Neutrophil (primary cell): ENCODE results near the gene SMARCC1.

Source experiments
- H3K27ac ChIP-seq: fragments of 200-600 bp; sonication (generic); 2 replicates; pipeline ENCODE4 v1.5.1; 2016; ENCODE audit warnings: mild to moderate bottlenecking, moderate library complexity
- H3K27me3 ChIP-seq: fragments of 200-600 bp; sonication (generic); 2 replicates; pipeline ENCODE4 v1.6.0; 2016; ENCODE audit warnings: mild to moderate bottlenecking
- H3K36me3 ChIP-seq: fragments of 200-600 bp; sonication (generic); 2 replicates; pipeline ENCODE4 v1.5.1; 2017
- H3K4me1 ChIP-seq, 2 experiments: fragments of 200-600 bp in 1 of 2; sonication (generic) in 1 of 2; 1 replicate in 1 of 2; 2 replicates in 1 of 2; pipeline versions ENCODE4 v1.5.1 to v1.6.1; 2013 to 2016; ENCODE audit warnings: low read depth in 1 of 2, low read length in 1 of 2, mild to moderate bottlenecking in 1 of 2, moderate library complexity in 1 of 2; ENCODE audit not compliant: control insufficient read depth in 1 of 2, insufficient read depth in 1 of 2
- H3K4me3 ChIP-seq, 2 experiments: fragments of 200-600 bp in 1 of 2; sonication (generic) in 1 of 2; 1 replicate in 1 of 2; 2 replicates in 1 of 2; pipeline ENCODE4 v1.5.1; 2013 to 2016; ENCODE audit warnings: low read depth in 1 of 2, low read length in 1 of 2, mild to moderate bottlenecking in 1 of 2, moderate library complexity in 1 of 2
- H3K9me3 ChIP-seq: fragments of 200-600 bp; sonication (generic); 2 replicates; pipeline ENCODE4 v1.5.1; 2016
- TF ChIP-seq, protein P1 (sequence below): fragments of 200-600 bp; sonication (generic); IDR thresholded peaks from 2 replicates; pipeline ENCODE4 v1.5.1; 2016; ENCODE audit warnings: antibody characterized with exemption

Gene SMARCC1

DNA sequence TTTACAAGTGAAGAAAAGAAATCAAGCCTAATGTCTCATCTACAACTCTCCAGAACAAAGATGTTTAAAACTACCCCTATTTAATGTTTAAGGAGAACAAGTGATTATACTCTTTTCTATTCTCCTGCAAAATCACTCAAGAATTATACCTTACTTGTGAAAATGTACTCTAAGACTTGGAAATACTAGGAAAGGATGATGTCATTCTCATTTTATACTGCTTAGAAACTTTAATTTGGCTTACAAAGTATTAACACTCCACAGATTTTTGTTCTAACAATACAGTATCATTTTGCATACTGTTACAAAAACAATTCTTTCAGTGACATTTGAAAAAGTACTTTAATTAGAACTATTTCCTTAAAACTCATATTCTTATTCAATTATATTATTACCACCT, 89.5 kb downstream of the SMARCC1 start:
- H3K4me3 ChIP-seq, result no peak overlapping the region
- no peak overlapping the region for H3K27ac ChIP-seq
- H3K9me3 ChIP-seq, result no peaks in the 10 kb centered on the region
- no peaks in the 10 kb centered on the region for H3K4me1 ChIP-seq
- TF ChIP-seq, protein P1, sequence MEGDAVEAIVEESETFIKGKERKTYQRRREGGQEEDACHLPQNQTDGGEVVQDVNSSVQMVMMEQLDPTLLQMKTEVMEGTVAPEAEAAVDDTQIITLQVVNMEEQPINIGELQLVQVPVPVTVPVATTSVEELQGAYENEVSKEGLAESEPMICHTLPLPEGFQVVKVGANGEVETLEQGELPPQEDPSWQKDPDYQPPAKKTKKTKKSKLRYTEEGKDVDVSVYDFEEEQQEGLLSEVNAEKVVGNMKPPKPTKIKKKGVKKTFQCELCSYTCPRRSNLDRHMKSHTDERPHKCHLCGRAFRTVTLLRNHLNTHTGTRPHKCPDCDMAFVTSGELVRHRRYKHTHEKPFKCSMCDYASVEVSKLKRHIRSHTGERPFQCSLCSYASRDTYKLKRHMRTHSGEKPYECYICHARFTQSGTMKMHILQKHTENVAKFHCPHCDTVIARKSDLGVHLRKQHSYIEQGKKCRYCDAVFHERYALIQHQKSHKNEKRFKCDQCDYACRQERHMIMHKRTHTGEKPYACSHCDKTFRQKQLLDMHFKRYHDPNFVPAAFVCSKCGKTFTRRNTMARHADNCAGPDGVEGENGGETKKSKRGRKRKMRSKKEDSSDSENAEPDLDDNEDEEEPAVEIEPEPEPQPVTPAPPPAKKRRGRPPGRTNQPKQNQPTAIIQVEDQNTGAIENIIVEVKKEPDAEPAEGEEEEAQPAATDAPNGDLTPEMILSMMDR, result no peak
- H3K36me3 ChIP-seq, result peaks cover 78% of the 10 kb centered on the region
- no peaks in the 10 kb centered on the region for H3K27me3 ChIP-seq

DNA sequence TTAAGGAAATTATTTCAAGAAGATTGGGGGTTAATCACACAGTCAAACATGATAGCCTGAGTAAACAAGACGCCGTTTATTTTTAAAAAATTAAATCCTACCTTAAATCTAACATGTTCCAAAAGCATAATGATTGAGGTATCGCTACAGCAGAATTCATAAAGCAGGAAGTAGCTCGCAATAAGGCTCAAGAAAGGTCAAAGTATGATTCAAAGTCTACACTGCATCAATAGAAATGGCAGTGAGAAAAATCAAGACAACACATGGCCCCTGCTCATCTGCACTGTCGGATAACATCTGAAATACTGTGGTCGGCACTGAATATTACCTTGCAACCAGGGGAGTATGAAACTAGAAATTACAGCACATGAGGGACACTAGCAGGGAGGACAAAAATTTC, 93.2 kb downstream of the SMARCC1 start:
- Histone ChIP-seq H3K4me3 (no peak overlapping the region), H3K36me3 (peaks cover 82% of the 10 kb centered on the region)
- TF ChIP-seq, protein P1, result no peak

DNA sequence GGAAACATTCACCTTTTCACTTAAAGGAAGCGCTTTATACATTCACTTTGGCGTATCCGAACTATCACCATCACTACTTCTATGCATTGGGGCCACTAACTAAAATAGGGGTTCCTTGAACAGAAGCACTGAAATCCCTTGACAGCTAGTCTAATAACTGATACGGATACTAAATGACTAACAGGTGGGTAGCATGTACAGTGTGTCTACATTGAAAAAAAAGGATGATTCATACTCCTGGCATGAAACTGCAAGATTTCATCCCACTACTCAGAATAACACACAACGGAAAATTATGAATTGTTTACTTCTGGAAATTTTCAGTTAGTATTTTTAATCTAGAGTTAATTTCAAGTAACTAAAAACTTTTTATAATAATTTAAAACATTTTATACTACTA, 96.7 kb downstream of the SMARCC1 start:
- Histone ChIP-seq H3K36me3 (peaks cover 74% of the 10 kb centered on the region), H3K4me3 (no peak overlapping the region), H3K9me3 (no peaks in the 10 kb centered on the region), H3K27ac (no peak overlapping the region), H3K4me1 (no peaks in the 10 kb centered on the region), H3K27me3 (no peaks in the 10 kb centered on the region)
- TF ChIP-seq, protein P1, result no peak

More for the DNA sequence above, 93.2 kb downstream of the SMARCC1 start:
- no peaks in the 10 kb centered on the region for H3K9me3 ChIP-seq
- no peak overlapping the region for H3K27ac ChIP-seq
- no peaks in the 10 kb centered on the region for H3K4me1 ChIP-seq
- H3K27me3 ChIP-seq, result no peaks in the 10 kb centered on the region

DNA sequence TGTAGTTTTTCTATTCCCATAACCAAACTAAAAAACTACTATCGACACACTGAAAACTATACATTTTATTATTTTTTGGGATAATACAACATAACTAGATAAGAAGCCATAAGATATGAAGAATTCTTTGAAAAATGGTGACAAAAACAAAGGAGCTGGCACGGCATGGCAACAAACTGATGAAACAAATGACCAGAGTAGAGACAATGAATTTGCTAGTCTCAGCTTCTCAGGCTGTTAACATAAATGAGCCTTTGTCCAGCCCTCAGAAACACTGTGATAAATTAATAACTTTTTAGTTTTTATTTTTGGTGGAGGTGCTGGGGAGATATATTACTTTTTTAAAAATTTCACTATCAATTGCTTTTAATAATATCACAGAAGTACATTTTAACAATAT, 100.7 kb downstream of the SMARCC1 start:
- Histone ChIP-seq H3K27ac (no peak overlapping the region), H3K27me3 (no peaks in the 10 kb centered on the region), H3K4me3 (no peak overlapping the region), H3K4me1 (no peaks in the 10 kb centered on the region), H3K36me3 (peaks cover 82% of the 10 kb centered on the region), H3K9me3 (no peaks in the 10 kb centered on the region)
- TF ChIP-seq, protein P1, result no peak

DNA sequence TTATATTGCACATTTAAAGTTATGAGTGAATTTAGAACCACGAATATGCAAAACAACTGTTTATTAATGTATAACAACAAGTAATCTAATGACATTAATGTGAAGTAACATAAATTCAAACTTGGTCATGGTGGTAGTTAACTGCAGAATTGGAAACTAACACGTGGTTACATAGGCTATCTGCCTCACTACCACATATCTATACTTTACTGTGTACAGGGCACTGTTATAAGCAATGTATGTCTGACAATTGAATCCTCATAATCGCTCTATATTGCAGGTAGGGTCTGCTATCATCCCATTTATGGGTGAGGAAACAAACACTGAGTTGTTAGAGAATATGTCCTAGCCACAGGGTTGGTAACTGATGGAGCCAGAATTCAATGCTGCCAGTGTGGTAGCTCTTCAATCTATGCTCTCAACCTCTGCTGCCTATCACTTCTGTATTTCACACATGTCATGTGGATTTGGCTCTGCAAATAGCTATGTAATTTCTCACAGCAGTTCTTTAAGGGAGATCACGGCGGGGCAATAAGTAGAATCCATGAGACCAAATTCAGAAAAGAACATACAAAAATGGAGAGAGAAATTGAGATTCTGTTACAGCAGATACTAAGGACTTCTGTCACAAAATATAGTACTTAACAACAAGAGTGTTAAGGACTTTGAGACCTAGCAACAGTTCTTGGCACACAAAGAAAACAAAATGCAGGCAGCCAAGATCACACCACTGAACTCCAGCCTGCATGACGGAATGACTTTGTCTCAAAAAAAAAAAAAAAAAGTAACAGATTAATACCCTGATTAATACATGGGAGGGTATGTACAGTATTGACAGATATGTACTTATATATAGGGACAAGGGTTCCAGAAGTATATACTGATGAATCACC, 103.0 kb downstream of the SMARCC1 start:
- no peaks in the 10 kb centered on the region for H3K9me3 ChIP-seq
- no peaks in the 10 kb centered on the region for H3K27me3 ChIP-seq
- H3K27ac ChIP-seq, result no peak overlapping the region
- TF ChIP-seq, protein P1, result no peak
- H3K4me1 ChIP-seq, result no peaks in the 10 kb centered on the region
- no peak overlapping the region for H3K4me3 ChIP-seq
- peaks cover 87% of the 10 kb centered on the region for H3K36me3 ChIP-seq
